PC-9 (cell line): ENCODE results near the gene HSPA1A. TPM values are rescaled to one million over a fixed set of nuclear protein-coding genes. Genes with fewer than 3 reads are reported as not detected.

Experiments used
- BruUV-seq: library from RNA; stranded (reverse); fragments of 400-500 nt; replicated peaks from 2 replicates; lab custom pipeline; 2021; lab: Mats Ljungman, UMichigan
- CTCF ChIA-PET: fragments of 300-600 bp; sonication (Branson Sonifier 250); formaldehyde crosslinking; loops from one replicate; lab custom pipeline; 2022; ENCODE audit warnings: antibody characterized with exemption; lab: Charles Lee
- POLR2A ChIA-PET: fragments of 300-600 bp; sonication (Branson Sonifier 250); formaldehyde crosslinking; loops from one replicate; lab custom pipeline; 2022; ENCODE audit warnings: antibody characterized with exemption; ENCODE audit not compliant: unreplicated experiment; lab: Charles Lee
- DNase-seq, 2 experiments: peaks; one replicate each; pipeline versions ENCODE4 v3.0.0 to v3.0.0-alpha.2; 2015 to 2022; ENCODE audit warnings: mixed read lengths in 1 of 2
- H2AFZ ChIP-seq: fragments of 200-600 bp; sonication (generic); 2 replicates; pipeline ENCODE4 v1.8.1; 2017; ENCODE audit warnings: antibody characterized with exemption
- H3F3A ChIP-seq: fragments of 200-600 bp; sonication (generic); 2 replicates; pipeline ENCODE4 v1.8.1; 2017; ENCODE audit warnings: antibody characterized with exemption, mild to moderate bottlenecking, low read depth; ENCODE audit not compliant: insufficient read depth
- H3K27ac ChIP-seq: fragments of 200-600 bp; sonication (generic); 2 replicates; pipeline ENCODE4 v1.6.1; 2016; ENCODE audit warnings: mixed run types
- H3K27me3 ChIP-seq: fragments of 200-600 bp; sonication (generic); 2 replicates; pipeline ENCODE4 v1.6.1; 2016; ENCODE audit warnings: low read depth, mixed run types; ENCODE audit not compliant: insufficient read depth
- H3K36me3 ChIP-seq: fragments of 200-600 bp; sonication (generic); 2 replicates; pipeline ENCODE4 v1.6.1; 2016; ENCODE audit warnings: low read depth, mixed run types
- H3K4me1 ChIP-seq: fragments of 200-600 bp; sonication (generic); replicated peaks from 2 replicates; pipeline ENCODE4 v1.6.1; 2016; ENCODE audit warnings: mixed run types; ENCODE audit not compliant: insufficient read depth
- H3K4me2 ChIP-seq: fragments of 200-600 bp; sonication (generic); 2 replicates; pipeline ENCODE4 v1.6.1; 2017; ENCODE audit warnings: mixed run types
- H3K4me3 ChIP-seq: fragments of 200-600 bp; sonication (generic); 2 replicates; pipeline ENCODE4 v1.6.1; 2016; ENCODE audit warnings: mixed run types
- H3K79me2 ChIP-seq: fragments of 200-600 bp; sonication (generic); 2 replicates; pipeline ENCODE4 v1.6.1; 2017; ENCODE audit warnings: low read depth, mixed run types
- H3K9me2 ChIP-seq: fragments of 200-600 bp; sonication (generic); 2 replicates; pipeline ENCODE4 v1.8.1; 2017; ENCODE audit warnings: mild to moderate bottlenecking; ENCODE audit not compliant: insufficient read depth
- H3K9me3 ChIP-seq: fragments of 200-600 bp; sonication (generic); 2 replicates; pipeline ENCODE4 v1.8.1; 2016; ENCODE audit warnings: low read depth; ENCODE audit not compliant: insufficient read depth
- H4K20me1 ChIP-seq: fragments of 200-600 bp; sonication (generic); 2 replicates; pipeline ENCODE4 v1.8.1; 2017; ENCODE audit not compliant: insufficient read depth
- EZH2 ChIP-seq: fragments of 200-600 bp; sonication (generic); IDR thresholded peaks from 2 replicates; pipeline ENCODE4 v1.8.0; 2017; ENCODE audit warnings: antibody characterized with exemption, low read depth
- intact Hi-C: fragments of 100-400 bp; cut with micrococcal nuclease; formaldehyde crosslinking; loops from one replicate; pipeline ENCODE4 v1.10.0; 2022; ENCODE audit not compliant: unreplicated experiment
- total RNA-seq: library from RNA; stranded (reverse); gene quantifications from 2 replicates; pipeline ENCODE4 v1.2.3, GENCODE V29; 2021
- TF ChIP-seq, protein P1 (sequence below): fragments of 200-600 bp; sonication (generic); conservative IDR thresholded peaks from 2 replicates; pipeline ENCODE4 v1.6.1; 2017; ENCODE audit warnings: mixed run types, antibody characterized with exemption, mild to moderate bottlenecking, moderate library complexity

HSPA1A gene
- total RNA-seq, 1 experiment from 2014 or later, result 385 TPM

DNA sequence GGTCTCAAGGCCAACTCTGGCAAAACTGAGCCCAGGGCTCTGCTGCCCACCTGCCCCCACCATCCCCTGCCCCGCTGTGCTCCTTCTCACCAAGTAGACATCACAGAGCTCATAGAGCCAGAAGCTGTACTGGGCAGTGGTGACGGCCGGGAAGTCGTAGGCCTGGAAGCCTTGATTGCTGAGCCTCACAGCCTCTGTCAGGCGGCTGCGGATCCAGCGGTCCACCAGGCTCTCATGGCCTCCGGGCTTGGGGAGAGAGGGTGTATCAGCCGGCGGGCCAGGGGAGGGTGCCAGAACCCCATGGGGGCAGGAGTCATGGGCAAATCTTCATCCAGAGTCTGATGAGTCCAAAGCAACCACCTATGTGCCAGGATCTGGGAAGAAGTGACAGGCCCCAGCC lies 35.4 kb upstream of the HSPA1A start:
- intact Hi-C loops, result loop anchor here (10.0 kb wide), 1 partner anchor 175 kb away; the partner anchor contains the start of genes NELFE and SKIC2
- POLR2A ChIA-PET, result interaction anchor here (0.6 kb wide), 1 partner anchor 166 kb away, joined by 5 read pairs; the partner anchor contains the start of gene CFB
- no peak overlapping the region for H3K4me3 ChIP-seq
- TF ChIP-seq, protein P1, sequence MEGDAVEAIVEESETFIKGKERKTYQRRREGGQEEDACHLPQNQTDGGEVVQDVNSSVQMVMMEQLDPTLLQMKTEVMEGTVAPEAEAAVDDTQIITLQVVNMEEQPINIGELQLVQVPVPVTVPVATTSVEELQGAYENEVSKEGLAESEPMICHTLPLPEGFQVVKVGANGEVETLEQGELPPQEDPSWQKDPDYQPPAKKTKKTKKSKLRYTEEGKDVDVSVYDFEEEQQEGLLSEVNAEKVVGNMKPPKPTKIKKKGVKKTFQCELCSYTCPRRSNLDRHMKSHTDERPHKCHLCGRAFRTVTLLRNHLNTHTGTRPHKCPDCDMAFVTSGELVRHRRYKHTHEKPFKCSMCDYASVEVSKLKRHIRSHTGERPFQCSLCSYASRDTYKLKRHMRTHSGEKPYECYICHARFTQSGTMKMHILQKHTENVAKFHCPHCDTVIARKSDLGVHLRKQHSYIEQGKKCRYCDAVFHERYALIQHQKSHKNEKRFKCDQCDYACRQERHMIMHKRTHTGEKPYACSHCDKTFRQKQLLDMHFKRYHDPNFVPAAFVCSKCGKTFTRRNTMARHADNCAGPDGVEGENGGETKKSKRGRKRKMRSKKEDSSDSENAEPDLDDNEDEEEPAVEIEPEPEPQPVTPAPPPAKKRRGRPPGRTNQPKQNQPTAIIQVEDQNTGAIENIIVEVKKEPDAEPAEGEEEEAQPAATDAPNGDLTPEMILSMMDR, result no peak
- TF ChIP-seq EZH2, result no peak
- no peak overlapping the region for H2AFZ ChIP-seq
- H3K9me3 ChIP-seq, result no peaks in the 10 kb centered on the region
- CTCF ChIA-PET, result no interaction called here
- DNase-seq, result no peak
- no peak overlapping the region for H3K4me2 ChIP-seq
- H3K27ac ChIP-seq, result no peak overlapping the region
- H3K27me3 ChIP-seq, result no peaks in the 10 kb centered on the region
- H3F3A ChIP-seq, result peaks cover 24% of the 10 kb centered on the region; the same call in 1 of the 2 replicates
- H3K79me2 ChIP-seq, result no peaks in the 10 kb centered on the region
- BruUV-seq, result no TSS peak
- peaks cover 28% of the 10 kb centered on the region for H3K4me1 ChIP-seq
- H3K9me2 ChIP-seq, result no peaks in the 10 kb centered on the region
- H4K20me1 ChIP-seq, result no peaks in the 10 kb centered on the region
- peaks cover 18% of the 10 kb centered on the region; the same call in 1 of the 2 replicates for H3K36me3 ChIP-seq

DNA sequence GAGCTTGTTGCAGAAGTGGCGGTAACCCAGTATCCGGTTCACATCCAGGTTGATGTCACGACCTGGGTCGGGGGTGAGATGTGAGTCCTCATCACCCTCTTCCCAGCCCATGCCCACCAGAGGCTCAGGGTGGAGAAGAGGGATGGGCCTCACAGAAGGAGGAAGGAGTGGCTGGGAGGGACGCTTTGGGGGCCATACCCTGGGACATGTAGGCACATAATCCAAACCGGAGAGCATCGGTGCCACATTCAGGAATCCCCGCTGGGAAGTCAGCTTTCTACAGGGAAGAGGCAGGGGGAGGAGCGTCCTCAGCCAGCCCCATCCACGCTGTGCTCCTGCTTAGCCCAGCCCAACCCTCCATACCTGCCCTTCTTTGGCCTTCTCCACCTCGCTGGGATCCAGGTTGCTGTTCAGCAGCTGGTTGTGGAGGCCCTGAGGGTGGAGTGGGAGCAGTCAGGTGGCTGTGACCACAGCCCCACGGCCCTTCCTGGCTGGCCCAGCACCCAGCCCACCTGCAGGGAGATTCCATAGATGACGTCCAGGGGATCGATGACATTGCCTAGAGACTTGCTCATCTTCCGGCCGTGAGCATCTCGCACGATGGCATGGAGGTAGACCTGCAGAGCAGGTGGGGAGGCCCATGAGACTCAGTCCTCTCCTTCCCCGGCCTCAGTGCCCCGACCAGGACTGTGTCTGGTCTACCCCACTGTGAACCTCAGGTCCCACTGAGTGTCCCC lies 34.7 kb upstream of the HSPA1A start:
- Histone ChIP-seq H2AFZ (no peak overlapping the region), H3K4me2 (no peak overlapping the region), H3K9me3 (no peaks in the 10 kb centered on the region), H3K79me2 (no peaks in the 10 kb centered on the region), H3K4me3 (no peak overlapping the region), H3K4me1 (peaks cover 21% of the 10 kb centered on the region), H3K27ac (no peak overlapping the region), H3K27me3 (no peaks in the 10 kb centered on the region), H4K20me1 (no peaks in the 10 kb centered on the region), H3K36me3 (peaks cover 18% of the 10 kb centered on the region; the same call in 1 of the 2 replicates), H3F3A (peaks cover 24% of the 10 kb centered on the region; the same call in 1 of the 2 replicates), H3K9me2 (no peaks in the 10 kb centered on the region)
- POLR2A ChIA-PET, result no interaction called here
- no peak for DNase-seq
- CTCF ChIA-PET, result no interaction called here
- intact Hi-C loops, result no loop called here
- TF ChIP-seq, protein P1, result no peak
- TF ChIP-seq EZH2, result no peak
- no TSS peak for BruUV-seq

DNA sequence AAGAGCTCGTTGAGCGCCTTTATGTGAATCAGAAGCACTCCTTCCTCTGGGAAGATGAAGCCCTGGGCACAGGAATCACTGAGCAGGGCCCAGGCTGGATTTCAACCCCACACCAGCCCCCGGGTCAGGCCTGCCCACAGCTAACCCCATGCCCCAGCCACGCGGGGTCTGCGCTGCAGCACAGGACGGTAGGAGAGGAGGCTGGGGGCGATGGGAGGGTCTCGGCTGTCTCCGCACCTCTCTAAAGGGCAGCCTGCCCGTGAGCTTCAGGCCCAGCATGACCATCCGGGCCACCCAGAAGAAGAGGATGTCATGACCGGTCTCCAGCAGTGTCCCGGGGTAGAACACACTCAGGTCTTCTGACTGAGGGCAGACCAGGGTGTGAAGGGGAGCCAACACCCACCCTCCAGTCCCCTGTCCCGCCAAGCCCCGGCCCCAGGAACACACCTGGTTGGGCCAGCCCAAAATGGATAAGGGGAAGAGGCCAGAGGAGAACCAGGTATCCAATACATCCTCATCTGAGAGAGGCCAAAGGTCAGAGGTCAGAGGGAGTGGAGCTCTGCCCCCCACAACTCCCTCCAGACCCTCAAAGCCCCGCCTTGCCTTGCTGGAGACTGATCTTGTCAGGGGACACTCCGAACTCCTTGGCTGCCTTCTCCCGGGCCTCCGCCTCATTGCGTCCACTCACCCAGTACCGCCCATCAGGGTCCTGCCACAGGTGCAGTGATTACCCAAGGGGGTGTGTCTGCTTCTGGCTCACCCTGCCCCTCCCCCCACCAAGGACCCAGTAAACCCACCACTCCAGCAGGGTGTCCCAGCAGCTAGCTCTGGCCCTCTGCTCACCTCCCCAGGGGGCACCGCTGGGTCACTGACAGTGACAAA lies 33.9 kb upstream of the HSPA1A start:
- no peaks in the 10 kb centered on the region for H4K20me1 ChIP-seq
- POLR2A ChIA-PET, result no interaction called here
- H3K27ac ChIP-seq, result no peak overlapping the region
- peaks cover 18% of the 10 kb centered on the region; the same call in 1 of the 2 replicates for H3K36me3 ChIP-seq
- no peaks in the 10 kb centered on the region for H3K9me2 ChIP-seq
- no peak overlapping the region for H3K4me2 ChIP-seq
- BruUV-seq, result no TSS peak
- DNase-seq, result no peak
- no peaks in the 10 kb centered on the region for H3K27me3 ChIP-seq
- H3F3A ChIP-seq, result peaks cover 21% of the 10 kb centered on the region; the same call in 1 of the 2 replicates
- no peak for TF ChIP-seq EZH2
- TF ChIP-seq, protein P1, result no peak
- CTCF ChIA-PET, result no interaction called here
- H3K4me3 ChIP-seq, result no peak overlapping the region
- intact Hi-C loops, result no loop called here
- H3K4me1 ChIP-seq, result peaks cover 13% of the 10 kb centered on the region
- H3K79me2 ChIP-seq, result no peaks in the 10 kb centered on the region
- no peaks in the 10 kb centered on the region for H3K9me3 ChIP-seq
- H2AFZ ChIP-seq, result no peak overlapping the region
